ENCODE results near the gene MME.
"Not testable (repeated sequence)": the region's sequence is repeated elsewhere in the genome, so short reads cannot be mapped to it uniquely, and the experiment has no call there.

MME gene

GRCh38 chr3:155194973-155195957, 115.1 kb downstream of the MME start:
- DNase-seq, result no peak

GRCh38 chr3:155196131-155197021, 116.3 kb downstream of the MME start:
- DNase-seq, result no peak

GRCh38 chr3:155197786-155198185, 117.7 kb downstream of the MME start:
- DNase-seq, result no peak

- DNase-seq, result no peak
Observed at GRCh38 chr3:155202626-155203025, 122.5 kb downstream of the MME start.

- DNase-seq, result no peak
Observed at GRCh38 chr3:155204851-155205250, 124.7 kb downstream of the MME start.

GRCh38 chr3:155208183-155208800, 128.2 kb downstream of the MME start:
- no peak for DNase-seq

- DNase-seq, result no peak
Observed at GRCh38 chr3:155210736-155211135, 130.6 kb downstream of the MME start.

GRCh38 chr3:155211266-155211665, 131.1 kb downstream of the MME start:
- DNase-seq, result no peak

- DNase-seq, result no peak
Observed at GRCh38 chr3:155211940-155212339, 131.8 kb downstream of the MME start.

GRCh38 chr3:155216007-155216406, 135.9 kb downstream of the MME start:
- DNase-seq, result not testable (repeated sequence)

- no peak for DNase-seq
Observed at GRCh38 chr3:155217591-155217990, 137.5 kb downstream of the MME start.

GRCh38 chr3:155218462-155218861, 138.3 kb downstream of the MME start:
- DNase-seq, result no peak

- no peak for DNase-seq
Observed at GRCh38 chr3:155219106-155219505, 139.0 kb downstream of the MME start.

- DNase-seq, result no peak
Observed at GRCh38 chr3:155225417-155225816, 145.3 kb downstream of the MME start.

- DNase-seq, result no peak
Observed at GRCh38 chr3:155227141-155227540, 147.0 kb downstream of the MME start.

GRCh38 chr3:155228676-155229075, 148.6 kb downstream of the MME start:
- no peak for DNase-seq

- no peak for DNase-seq
Observed at GRCh38 chr3:155229086-155229485, 149.0 kb downstream of the MME start.

- DNase-seq, result no peak
Observed at GRCh38 chr3:155230382-155230781, 150.3 kb downstream of the MME start.

- DNase-seq, result no peak
Observed at GRCh38 chr3:155231792-155232191, 151.7 kb downstream of the MME start.

- no peak for DNase-seq
Observed at GRCh38 chr3:155232605-155233004, 152.5 kb downstream of the MME start.

- no peak for DNase-seq
Observed at GRCh38 chr3:155233213-155233612, 153.1 kb downstream of the MME start.

Measured in NCI-H2227 treated with DMSO at 0.1 percent for 48 hours (cell line).